ENCODE results near the gene SLC39A11.

DNA sequence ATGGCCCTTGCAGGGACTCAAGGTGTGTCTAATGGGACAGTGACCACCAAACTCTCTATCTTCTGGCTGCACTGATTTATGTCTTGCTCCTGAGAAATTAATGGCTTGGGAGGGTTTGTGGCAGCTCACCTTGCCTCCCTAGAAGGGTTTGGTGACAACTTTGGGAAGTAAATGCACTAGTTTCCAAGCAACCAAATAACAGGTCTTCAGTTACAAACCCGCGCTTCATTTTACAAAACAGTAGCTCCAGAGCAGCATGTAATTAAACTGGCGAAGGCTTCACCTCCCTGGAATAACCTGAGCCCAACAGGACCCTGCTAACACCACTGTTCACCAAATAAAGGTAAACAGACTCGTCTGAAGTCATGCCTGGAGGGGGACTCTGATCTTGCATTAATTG, 318.3 kb downstream of the SLC39A11 start:
- TF ChIP-seq POLR2A (IDR thresholded peaks at IDR 0.05; ENCODE audit: low read depth, low read length) (no peak), SPI1 (IDR thresholded peaks at IDR 0.05; ENCODE audit: low read depth, low read length) (no peak), POLR2AphosphoS5 (IDR thresholded peaks at IDR 0.05; ENCODE audit: low read depth, low read length) (no peak), POU2F2 (IDR thresholded peaks at IDR 0.05; ENCODE audit: low read depth, low read length) (no peak)

Measured in GM12891 (cell line).